Measurements from ENCODE around the gene SFN. TPM values are rescaled to one million over a fixed set of nuclear protein-coding genes. Genes with fewer than 3 reads are reported as not detected.
A peak's percentile ranks its signal among the peaks of the same experiment; 100 is the strongest.
"Not testable (repeated sequence)": the region's sequence is repeated elsewhere in the genome, so short reads cannot be mapped to it uniquely, and the experiment has no call there.

The SFN gene
- total RNA-seq, 1 experiment from 2014 or later: not detected

DNA sequence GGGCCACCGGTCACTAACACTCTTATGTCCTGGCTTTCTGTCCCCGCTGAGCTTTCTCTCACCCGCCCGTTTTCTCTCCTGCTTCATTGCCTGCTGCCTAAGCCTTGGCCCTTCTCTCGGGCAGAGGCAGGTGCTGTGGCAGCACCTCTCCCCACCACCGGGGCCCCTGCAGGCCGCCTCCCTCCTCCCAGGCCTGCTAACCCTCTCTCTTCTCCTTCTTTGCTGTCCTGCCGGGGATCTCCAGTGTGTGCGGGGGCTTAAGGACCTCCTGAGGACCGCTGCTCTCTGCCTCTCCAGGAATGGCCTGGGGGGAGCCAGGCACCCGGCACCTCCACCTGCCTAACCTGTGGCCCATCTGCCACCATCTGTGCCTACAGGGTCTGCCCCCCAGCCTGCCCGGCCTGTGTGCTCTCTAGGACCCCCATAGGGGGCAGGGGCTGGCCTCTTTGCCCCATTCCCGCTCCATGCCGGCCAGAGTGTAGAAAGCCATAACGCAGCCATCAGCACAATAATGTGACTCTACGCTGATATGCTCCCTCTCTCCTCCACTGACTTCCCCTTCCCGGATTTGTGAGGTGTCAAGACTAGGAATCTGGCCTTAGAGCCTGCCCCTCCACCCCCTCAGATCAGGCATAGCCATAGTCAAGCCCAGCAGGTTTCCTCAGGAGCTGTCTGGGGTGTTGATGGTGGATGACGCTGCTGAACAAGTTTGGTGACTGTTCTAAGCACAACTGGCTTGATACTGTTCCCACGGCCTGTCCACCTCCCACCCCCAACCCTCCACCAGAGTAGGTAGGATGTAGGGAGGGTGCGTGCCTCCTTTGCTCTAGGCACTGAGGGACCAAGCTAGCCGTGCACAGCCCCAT is 6.1 kb upstream of the SFN start:
- in situ Hi-C loops (cut with HindIII; ENCODE audit: low pct_unique_long_range_greater_than_20kb, low sequenced_read_pairs): no loop called here
- DNase-seq (ENCODE audit: low read depth, low spot score): no peak

DNA sequence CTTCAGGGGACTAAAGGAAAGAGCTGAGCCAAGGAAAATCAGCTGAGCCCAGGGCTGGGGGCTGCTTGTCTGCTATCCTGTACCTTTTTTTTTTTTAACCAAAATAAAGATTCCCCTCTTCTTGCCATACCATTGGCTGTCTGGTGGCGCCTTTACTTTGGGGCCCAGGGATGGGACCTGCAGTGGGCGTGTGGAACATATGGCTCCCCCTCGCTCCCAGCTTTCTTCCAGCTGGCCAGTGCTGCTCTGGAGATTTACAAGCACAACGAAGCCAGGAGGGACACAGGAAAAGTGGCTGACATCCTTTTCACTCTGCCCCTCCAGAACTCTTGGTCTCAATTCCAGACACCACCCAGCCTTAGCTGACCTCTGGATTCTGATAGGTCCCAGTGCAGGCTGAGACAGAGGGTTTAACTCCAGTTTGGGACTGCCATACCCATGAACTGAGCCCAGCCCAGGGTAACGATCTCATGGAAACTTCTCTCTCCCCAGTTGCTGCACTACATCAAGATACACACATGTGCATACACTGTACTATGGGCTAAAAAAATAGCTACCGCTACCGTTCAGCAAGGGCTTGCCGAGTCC is 5.4 kb upstream of the SFN start:
- no peak for DNase-seq (ENCODE audit: low read depth, low spot score)
- in situ Hi-C loops (cut with HindIII; ENCODE audit: low pct_unique_long_range_greater_than_20kb, low sequenced_read_pairs): no loop called here

DNA sequence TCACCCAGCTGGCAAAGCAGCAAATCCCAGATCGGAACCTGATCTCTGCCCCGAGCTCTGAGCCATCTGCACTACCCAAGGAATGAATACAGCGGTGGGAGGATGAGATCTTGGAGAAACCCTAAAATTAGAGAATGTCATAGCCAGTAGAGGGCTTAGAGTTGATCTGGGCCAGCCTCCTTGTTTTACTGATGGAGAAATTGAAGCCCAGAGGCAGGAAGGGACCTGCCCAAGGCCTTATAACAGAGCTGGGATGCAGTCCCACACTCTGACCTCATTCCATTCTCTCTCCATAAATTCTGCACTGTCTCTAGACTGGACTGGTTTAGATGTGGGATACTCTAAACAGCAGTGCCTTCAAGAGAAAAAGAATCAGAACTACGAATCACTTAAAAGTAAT is 4.8 kb upstream of the SFN start:
- in situ Hi-C loops (cut with HindIII; ENCODE audit: low pct_unique_long_range_greater_than_20kb, low sequenced_read_pairs): no loop called here
- no peak for DNase-seq (ENCODE audit: low read depth, low spot score)

DNA sequence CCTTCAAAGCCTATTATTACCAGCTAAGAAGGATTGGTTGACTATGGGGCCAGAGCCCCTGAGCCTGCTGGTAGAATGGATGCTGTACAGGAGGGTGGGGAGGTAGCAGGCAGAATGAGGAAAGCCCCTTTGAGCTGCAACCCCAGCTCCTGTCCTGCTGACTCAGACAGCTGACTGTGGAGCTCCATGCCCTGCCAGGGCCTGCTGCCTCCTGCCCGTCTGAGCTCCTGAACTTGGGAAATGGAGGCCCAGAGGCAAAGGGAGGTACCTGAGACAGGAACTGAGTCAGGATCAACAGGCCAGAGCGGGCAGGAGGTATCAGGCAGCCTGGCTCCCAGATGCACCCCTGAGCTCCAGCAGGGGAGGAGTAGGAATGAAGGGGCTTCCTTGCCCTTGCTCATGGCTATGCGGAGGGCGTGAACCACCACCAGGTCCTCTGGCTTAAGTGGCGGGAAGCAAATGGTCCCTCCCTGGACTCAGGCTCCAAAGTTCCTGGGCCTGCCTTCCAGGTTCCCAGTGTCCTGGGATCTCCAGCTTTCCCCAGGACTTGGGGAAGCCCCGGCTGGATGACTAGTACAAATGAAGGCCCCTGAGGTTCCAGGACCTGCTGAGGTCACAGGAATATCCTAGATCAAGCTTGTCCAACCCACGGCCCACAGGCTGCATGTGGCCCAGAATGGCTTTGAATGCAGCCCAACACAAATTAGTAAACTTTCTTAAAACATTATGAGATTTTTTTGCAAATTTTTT is 3.9 kb upstream of the SFN start:
- no peak for DNase-seq (ENCODE audit: low read depth, low spot score)

DNA sequence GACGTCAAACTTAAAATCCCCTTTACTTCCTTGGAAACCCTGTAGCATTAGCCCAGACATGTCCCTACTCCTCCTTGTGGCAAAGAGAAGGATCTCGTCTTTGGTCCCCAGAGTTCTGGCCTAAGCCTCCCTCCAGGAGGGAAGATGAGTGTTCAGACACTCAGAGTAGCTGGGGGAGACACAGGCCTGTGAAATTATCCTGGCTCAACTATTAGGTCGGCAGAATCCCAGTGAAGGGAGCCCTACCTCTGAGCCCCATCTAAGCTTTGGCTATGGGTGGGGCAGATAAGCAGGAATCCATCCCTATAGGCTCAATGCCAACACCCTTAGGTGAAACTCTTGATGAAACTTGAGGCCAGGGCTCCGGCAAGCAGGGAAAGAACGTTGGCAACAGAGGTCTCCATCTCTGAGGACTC is 1.7 kb upstream of the SFN start:
- in situ Hi-C loops (cut with HindIII; ENCODE audit: low pct_unique_long_range_greater_than_20kb, low sequenced_read_pairs): no loop called here
- DNase-seq (ENCODE audit: low read depth, low spot score): peak; percentile 37

More for the DNA sequence above, 3.9 kb upstream of the SFN start:
- in situ Hi-C loops (cut with HindIII; ENCODE audit: low pct_unique_long_range_greater_than_20kb, low sequenced_read_pairs): no loop called here

DNA sequence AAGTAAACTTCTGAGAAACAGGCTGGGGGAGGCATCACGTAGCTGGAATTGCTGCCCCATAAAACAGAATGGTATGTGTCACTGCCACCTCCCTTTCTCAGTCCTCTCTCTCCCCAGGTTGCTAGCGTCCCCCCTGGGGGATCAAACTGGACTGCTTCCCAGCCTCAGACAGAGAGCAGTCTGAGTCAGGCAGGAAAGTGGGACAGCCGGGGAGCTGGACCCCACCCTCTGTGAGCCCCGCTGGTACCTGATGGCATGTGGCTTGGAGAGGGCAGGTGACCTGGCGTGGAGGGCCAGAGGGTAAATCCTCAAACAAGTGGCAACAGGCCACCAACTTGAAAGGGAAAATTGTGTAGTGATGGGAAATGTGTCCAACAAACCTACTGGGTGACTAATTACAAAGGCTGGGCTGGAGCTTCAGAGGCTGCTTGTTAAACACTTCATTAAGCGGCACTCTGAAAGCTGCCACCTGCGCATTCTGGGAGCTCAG is 1.0 kb upstream of the SFN start:
- in situ Hi-C loops (cut with HindIII; ENCODE audit: low pct_unique_long_range_greater_than_20kb, low sequenced_read_pairs): no loop called here
- no peak for DNase-seq (ENCODE audit: low read depth, low spot score)

DNA sequence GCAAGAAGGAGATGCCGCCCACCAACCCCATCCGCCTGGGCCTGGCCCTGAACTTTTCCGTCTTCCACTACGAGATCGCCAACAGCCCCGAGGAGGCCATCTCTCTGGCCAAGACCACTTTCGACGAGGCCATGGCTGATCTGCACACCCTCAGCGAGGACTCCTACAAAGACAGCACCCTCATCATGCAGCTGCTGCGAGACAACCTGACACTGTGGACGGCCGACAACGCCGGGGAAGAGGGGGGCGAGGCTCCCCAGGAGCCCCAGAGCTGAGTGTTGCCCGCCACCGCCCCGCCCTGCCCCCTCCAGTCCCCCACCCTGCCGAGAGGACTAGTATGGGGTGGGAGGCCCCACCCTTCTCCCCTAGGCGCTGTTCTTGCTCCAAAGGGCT is 732 bp downstream of the SFN start:
- DNase-seq (ENCODE audit: low read depth, low spot score): no peak
- in situ Hi-C loops (cut with HindIII; ENCODE audit: low pct_unique_long_range_greater_than_20kb, low sequenced_read_pairs): no loop called here

DNA sequence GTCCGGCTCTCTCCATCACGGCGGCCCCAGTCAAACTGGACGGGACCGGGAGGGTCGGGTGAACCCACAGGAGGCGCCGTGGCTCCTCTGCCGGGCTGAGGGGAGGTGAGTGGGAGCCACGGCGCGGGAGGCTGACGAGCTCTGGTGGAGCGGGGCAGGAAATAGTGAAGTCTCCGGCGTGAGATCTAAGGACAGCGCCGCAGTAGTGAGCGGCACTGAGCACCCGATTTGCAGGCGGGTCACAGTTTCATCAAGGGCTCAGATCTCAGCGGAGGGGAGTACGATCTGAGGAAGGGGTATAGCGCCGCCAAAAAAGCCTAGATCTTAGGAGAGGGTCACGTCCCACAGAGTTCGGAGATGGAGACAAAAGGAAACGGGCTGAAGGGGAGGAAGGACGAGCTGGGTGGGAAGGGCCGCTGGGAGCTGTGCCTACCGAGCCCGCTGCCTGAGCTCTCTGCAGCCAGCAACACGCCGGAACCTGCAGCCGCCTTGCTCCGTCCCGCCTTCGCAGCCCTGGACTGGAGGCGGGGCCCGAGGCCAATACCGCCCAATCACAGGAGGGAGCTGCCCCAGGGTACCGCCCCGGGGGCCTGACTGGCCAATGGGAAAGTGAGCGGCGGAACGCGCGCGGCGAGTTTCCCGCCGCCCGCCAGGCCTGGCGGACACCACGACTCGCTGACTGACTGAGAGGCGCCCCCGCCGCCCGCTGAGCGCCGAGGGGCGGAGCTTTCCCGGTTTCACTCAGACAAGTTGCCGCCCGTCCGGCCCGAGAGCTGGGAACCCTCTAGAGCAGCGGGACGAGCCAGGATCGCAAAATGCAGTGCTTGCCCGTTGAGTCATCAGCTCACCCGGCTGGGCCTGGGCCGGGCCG is 1.9 kb downstream of the SFN start:
- in situ Hi-C loops (cut with HindIII; ENCODE audit: low pct_unique_long_range_greater_than_20kb, low sequenced_read_pairs): no loop called here
- DNase-seq (ENCODE audit: low read depth, low spot score): peak; percentile 94

DNA sequence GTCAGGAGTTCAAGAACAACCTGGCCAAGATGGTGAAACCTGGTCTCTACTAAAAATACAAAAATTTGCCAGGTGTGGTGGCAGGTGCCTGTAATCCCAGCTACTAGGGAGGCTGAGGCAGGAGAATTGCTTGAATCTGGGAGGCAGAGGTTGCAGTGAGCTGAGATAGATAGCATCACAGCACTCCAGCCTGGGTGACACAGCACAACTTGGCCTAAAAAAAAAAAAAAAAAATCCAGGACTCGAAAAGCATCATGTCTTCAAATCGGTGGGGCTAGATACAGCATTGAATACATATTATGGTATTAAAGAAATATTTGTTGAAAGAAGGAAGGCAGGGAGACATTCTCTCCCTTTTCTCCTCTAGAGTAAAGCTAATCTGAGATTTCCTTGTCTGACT is 10.1 kb downstream of the SFN start:
- in situ Hi-C loops (cut with HindIII; ENCODE audit: low pct_unique_long_range_greater_than_20kb, low sequenced_read_pairs); DNase-seq (ENCODE audit: low read depth, low spot score): not testable (repeated sequence)

DNA sequence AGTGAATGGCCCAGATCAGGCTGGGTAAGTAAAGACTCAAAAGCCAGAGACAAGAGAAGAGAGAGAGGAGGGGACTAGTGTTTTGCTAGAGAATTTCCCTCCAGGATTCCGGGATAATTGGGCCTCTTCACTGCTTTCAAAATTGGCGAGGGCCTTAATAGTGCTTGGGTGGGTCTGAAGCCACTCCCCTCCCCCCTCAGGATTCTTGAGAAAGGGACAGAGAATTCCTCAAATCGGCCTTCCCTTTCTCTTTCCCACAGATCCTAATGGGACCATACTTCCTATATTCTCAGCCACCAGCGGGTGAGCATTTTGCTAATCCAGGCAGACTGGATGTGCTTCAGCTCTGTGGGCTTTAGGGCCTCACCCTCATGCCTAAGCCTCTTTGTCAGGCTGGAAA is 11.9 kb downstream of the SFN start:
- DNase-seq (ENCODE audit: low read depth, low spot score): no peak
- in situ Hi-C loops (cut with HindIII; ENCODE audit: low pct_unique_long_range_greater_than_20kb, low sequenced_read_pairs): no loop called here

DNA sequence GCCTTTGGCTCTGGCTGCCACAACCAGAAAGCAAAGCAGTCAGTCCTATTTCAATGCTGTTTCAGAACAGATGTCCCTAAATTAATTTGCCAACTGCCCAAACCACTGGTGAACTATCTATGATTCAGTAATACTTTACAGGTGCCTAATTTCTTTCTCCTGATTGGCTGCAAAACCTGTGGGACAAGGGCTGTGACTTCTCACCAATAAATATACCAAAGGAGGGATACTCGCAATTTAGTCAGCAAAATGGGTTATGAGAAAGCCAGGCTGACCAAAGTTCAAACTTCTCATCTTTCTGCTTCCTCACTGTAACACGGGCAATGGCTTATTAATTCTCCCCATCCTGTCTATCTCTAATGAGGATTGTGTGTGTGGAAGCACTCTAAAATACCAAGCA is 14.4 kb downstream of the SFN start:
- in situ Hi-C loops (cut with HindIII; ENCODE audit: low pct_unique_long_range_greater_than_20kb, low sequenced_read_pairs): no loop called here
- no peak for DNase-seq (ENCODE audit: low read depth, low spot score)

DNA sequence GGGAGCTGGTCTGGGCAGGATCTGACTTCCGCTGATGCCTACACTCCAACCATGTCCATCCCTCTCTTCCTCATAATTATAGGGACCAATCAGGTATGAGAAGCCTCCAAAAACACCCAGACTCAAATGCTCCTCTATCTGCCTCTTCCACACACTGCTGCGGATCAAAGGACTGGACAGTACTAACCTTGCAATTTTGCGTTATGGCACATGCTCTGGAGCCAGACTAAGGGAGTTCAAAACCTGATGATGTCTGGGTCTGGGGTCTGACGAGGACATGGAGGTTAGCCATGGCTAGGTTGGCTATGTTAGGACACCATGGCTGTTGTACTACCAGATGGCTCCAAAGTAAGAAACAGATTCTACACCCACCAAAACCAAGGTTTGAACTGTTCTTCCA is 16.8 kb downstream of the SFN start:
- no peak for DNase-seq (ENCODE audit: low read depth, low spot score)
- in situ Hi-C loops (cut with HindIII; ENCODE audit: low pct_unique_long_range_greater_than_20kb, low sequenced_read_pairs): no loop called here

DNA sequence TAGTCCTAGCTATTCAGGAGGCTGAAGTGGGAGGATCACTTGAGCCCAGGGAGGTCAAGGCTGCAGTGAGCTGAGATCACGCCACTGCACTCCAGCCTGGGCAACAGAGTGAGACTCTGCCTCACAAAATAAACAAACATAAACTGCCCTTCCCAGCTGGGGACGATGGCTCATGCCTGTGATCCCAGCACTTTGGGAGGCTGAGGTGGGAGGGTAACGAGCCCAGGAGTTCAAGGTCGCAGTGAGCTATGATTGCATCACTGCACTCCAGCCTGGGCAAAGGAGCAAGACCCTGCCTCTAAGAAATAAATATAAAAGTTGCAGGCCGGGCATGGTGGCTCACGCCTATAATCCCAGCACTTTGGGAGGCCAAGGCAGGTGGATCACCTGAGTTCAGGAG is 18.7 kb downstream of the SFN start:
- DNase-seq (ENCODE audit: low read depth, low spot score); in situ Hi-C loops (cut with HindIII; ENCODE audit: low pct_unique_long_range_greater_than_20kb, low sequenced_read_pairs): not testable (repeated sequence)

DNA sequence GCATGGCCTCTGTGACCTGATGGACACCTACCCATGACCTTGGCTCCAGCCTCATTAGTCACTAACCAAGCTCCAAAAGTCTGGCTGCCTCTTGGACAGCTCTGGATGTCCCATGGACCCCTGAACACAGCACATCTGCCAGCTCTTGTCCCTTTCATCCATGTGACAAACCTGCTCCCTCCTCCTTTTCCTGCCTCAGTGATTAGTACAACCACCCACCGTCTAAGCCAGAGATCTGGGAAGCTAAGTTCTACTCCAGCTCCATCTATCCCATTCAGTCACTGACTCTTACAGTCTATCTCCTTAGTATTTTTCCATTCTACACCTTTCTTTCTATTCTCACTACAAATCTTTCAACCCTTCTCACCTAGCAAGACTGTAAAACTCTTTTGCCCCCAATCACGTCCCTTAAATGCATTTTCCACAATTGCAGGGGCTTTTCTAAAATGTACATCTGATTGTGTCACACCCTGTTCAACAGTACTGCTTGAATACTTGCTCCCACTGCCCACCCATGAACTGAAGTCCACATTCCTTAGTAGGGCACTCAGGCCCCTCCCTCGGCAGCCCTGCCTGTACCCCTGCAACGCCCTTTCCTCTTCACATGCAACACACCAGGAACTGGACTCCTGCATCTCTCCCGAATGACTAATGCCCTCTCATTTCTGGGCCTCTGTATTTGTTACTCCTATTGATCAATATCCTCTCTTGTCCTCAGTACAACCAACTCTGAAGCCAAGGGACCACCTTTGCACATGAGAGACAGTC is 19.9 kb downstream of the SFN start:
- in situ Hi-C loops (cut with HindIII; ENCODE audit: low pct_unique_long_range_greater_than_20kb, low sequenced_read_pairs): no loop called here
- DNase-seq (ENCODE audit: low read depth, low spot score): no peak

DNA sequence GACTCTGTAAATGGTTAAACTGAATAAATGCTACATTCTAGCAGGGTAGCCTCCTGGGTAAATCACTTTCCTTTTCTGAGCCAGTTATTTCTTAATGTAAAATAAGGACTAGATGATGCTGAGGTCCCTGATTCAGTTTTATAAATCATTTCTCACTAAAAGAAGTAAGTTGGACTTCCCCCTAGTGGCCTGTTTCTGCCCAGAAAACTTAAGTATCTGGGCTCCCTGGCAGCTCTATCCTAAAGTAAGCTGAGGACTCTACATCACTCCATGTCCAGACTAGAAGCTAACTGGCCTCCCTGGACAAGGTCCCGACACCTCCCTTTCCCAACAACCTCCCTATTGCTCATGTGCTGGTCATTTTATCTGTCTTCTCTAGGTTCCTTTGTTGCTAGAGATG is 24.2 kb downstream of the SFN start:
- in situ Hi-C loops (cut with HindIII; ENCODE audit: low pct_unique_long_range_greater_than_20kb, low sequenced_read_pairs): no loop called here
- peak; percentile 61 for DNase-seq (ENCODE audit: low read depth, low spot score)

DNA sequence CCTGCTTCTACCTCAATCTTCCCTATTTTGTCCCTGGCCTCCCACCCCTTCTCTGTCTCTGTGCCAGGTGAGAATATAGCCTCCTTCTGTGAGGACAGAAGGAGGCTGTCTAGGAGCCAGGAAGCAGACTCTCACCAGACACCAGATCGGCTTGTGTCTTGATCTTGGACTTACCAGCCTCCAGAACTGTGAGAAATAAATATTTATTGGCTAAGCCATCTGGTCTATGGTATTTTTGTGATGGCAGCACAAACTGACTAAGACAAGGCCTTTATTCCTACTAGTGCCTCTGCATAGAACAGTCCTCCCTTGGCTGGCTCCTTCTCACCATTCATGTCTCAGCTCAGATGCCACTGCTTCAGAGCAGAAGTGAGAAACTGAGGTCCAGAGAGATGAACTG is 25.3 kb downstream of the SFN start:
- no peak for DNase-seq (ENCODE audit: low read depth, low spot score)
- in situ Hi-C loops (cut with HindIII; ENCODE audit: low pct_unique_long_range_greater_than_20kb, low sequenced_read_pairs): no loop called here

Data from SK-MEL-5 (cell line).